ENCODE measurements around the gene DHRS11.

DNA sequence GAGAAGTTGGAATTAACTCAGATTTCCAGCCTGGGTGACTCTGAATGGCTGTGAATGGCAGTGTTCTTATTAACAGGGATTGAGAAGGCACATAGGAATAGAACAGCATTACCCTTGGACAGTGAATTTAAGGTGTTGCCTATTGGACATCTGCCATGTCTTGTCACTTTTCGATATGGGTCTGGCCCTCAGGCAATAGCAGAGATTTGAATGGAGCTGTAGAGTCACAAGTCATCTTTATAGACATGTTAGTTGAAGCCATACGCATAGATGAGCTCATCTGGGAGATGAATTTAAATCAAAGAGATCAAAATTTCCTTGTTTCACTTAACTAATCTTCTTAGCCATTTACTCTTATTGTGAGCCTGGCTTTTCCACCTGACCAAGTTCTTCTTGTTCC lies 14.9 kb upstream of the DHRS11 start:
- TF ChIP-seq POLR2A (IDR thresholded peaks at IDR 0.05) = no peak
- TF ChIP-seq, protein P1, sequence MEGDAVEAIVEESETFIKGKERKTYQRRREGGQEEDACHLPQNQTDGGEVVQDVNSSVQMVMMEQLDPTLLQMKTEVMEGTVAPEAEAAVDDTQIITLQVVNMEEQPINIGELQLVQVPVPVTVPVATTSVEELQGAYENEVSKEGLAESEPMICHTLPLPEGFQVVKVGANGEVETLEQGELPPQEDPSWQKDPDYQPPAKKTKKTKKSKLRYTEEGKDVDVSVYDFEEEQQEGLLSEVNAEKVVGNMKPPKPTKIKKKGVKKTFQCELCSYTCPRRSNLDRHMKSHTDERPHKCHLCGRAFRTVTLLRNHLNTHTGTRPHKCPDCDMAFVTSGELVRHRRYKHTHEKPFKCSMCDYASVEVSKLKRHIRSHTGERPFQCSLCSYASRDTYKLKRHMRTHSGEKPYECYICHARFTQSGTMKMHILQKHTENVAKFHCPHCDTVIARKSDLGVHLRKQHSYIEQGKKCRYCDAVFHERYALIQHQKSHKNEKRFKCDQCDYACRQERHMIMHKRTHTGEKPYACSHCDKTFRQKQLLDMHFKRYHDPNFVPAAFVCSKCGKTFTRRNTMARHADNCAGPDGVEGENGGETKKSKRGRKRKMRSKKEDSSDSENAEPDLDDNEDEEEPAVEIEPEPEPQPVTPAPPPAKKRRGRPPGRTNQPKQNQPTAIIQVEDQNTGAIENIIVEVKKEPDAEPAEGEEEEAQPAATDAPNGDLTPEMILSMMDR (IDR thresholded peaks at IDR 0.05 in 4 of 5, conservative IDR thresholded peaks at IDR 0.05 in 1 of 5) = no peak
